Activated CD8-positive, alpha-beta memory T cell treated with anti-CD3 and anti-CD28 coated beads for 1 hour (primary cell): ENCODE measurements around the gene TJAP1.

Source experiments
- DNase-seq, 2 donors: peaks; one replicate each; pipeline ENCODE4 v3.0.0-alpha.2; 2020; ENCODE audit warnings: low read depth in 1 of 2; ENCODE audit errors: extremely low read depth in 1 of 2

TJAP1 gene

GRCh38 chr6:43503443-43503842 is 26.1 kb downstream of the TJAP1 start:
- no peak for DNase-seq

- DNase-seq: no peak
These were observed 27.6 kb downstream of the TJAP1 start for GRCh38 chr6:43504756-43505593.

GRCh38 chr6:43505718-43506117 is 28.3 kb downstream of the TJAP1 start:
- DNase-seq: no peak

GRCh38 chr6:43506171-43506570 is 28.8 kb downstream of the TJAP1 start:
- DNase-seq: no peak

GRCh38 chr6:43506667-43507471 is 29.5 kb downstream of the TJAP1 start:
- peak; percentile 44 to 62 for DNase-seq

GRCh38 chr6:43508481-43509141 is 31.2 kb downstream of the TJAP1 start:
- DNase-seq: no peak

GRCh38 chr6:43509142-43509983 is 32.0 kb downstream of the TJAP1 start:
- DNase-seq: no peak

GRCh38 chr6:43509984-43510826 is 32.8 kb downstream of the TJAP1 start, which contains the start of gene LRRC73:
LRRC73 (minus strand) TSS chr6:43510346; CDS start chr6:43509785, 561 bp downstream.
- DNase-seq: peak; percentile 50 to 71

- DNase-seq: no peak
These were observed 33.4 kb downstream of the TJAP1 start for GRCh38 chr6:43510827-43511163.

GRCh38 chr6:43511824-43512415 is 34.5 kb downstream of the TJAP1 start:
- no peak for DNase-seq

- DNase-seq: no peak
These were observed 38.4 kb downstream of the TJAP1 start for GRCh38 chr6:43515808-43516207.

- no peak for DNase-seq
These were observed 39.0 kb downstream of the TJAP1 start for GRCh38 chr6:43516367-43516696.

- DNase-seq: peak; percentile 93 to 96
These were observed 39.5 kb downstream of the TJAP1 start, which contains the start of the genes POLR1C and YIPF3 for GRCh38 chr6:43516697-43517504. POLR1C (plus strand) TSS chr6:43517089; CDS start chr6:43517110, 21 bp downstream. YIPF3 (minus strand) TSS chr6:43516926; CDS start chr6:43516807, 119 bp downstream.

- no peak for DNase-seq
These were observed 40.4 kb downstream of the TJAP1 start for GRCh38 chr6:43517505-43518357.

- DNase-seq: no peak
These were observed 42.7 kb downstream of the TJAP1 start for GRCh38 chr6:43520097-43520496.

- DNase-seq: no peak
These were observed 44.5 kb downstream of the TJAP1 start for GRCh38 chr6:43521836-43522235.

GRCh38 chr6:43522547-43523261 is 45.3 kb downstream of the TJAP1 start:
- DNase-seq: no peak
